Testis (tissue), 3 donors: ENCODE measurements around the gene CNDP1. TPM values are rescaled to one million over a fixed set of nuclear protein-coding genes. Genes with fewer than 3 reads are reported as not detected.

Source experiments
- DNase-seq: peaks from one replicate; pipeline ENCODE4 v3.0.0-alpha.2; 2019
- H3K27ac ChIP-seq, 2 donors: fragments of 200-600 bp; sonication (generic); one replicate each; pipeline ENCODE4 v1.5.1; 2019
- H3K27me3 ChIP-seq: fragments of 200-600 bp; sonication (generic); one replicate; pipeline ENCODE4 v1.5.1; 2019
- H3K36me3 ChIP-seq: fragments of 200-600 bp; sonication (generic); one replicate; pipeline ENCODE4 v1.5.1; 2017; ENCODE audit warnings: low read depth; ENCODE audit errors: missing control alignments
- H3K4me1 ChIP-seq: fragments of 200-600 bp; sonication (generic); one replicate; pipeline ENCODE4 v1.5.1; 2019
- H3K4me3 ChIP-seq, 2 donors: fragments of 200-600 bp; sonication (generic); one replicate each; pipeline ENCODE4 v1.5.1; 2017 to 2019
- H3K9me3 ChIP-seq: fragments of 200-600 bp; sonication (generic); one replicate; pipeline ENCODE4 v1.5.1; 2017
- CTCF ChIP-seq, 3 experiments: fragments of 450-650 bp in 2 of 3; fragments of 200-600 bp in 1 of 3; sonication (generic) in 1 of 3; IDR thresholded peaks; one replicate each; pipeline ENCODE4 v1.5.1; 2016 to 2019; ENCODE audit warnings: antibody characterized with exemption in 3 of 3, mild to moderate bottlenecking in 2 of 3, moderate library complexity in 1 of 3
- POLR2A ChIP-seq: fragments of 450-650 bp; IDR thresholded peaks from one replicate; pipeline ENCODE4 v1.6.1; 2017; ENCODE audit warnings: antibody characterized with exemption, mild to moderate bottlenecking, moderate library complexity
- WGBS, 2 donors: methylation state at CpG; one replicate each; pipeline ENCODE4 v1.1.5; 2018; 5-methylcytosine and 5-hydroxymethylcytosine counted together
- intact Hi-C: fragments of 100-400 bp; cut with DNase I; formaldehyde crosslinking; loops from one replicate; pipeline ENCODE4 v1.15.1; 2023; ENCODE audit warnings: low total_unique reads
- polyA plus RNA-seq: library from polyadenylated mRNA; stranded (reverse); fragments of 350-450 nt; fragmentation: Illumina TruSeq; extraction: RNeasy Lipid Tissue Mini Kit (QIAGEN cat#74804); gene quantifications from one replicate; pipeline ENCODE4 v1.2.3, GENCODE V29; 2014; ENCODE audit warnings: low read depth, low replicate concordance; ENCODE audit not compliant: insufficient read depth
- total RNA-seq, 2 donors: library from RNA; depleted of rRNA; stranded (reverse); fragments of >200 nt; gene quantifications; one replicate each; pipeline ENCODE4 v1.2.3, GENCODE V29; 2016

CNDP1 gene
- total and polyA plus RNA-seq, 3 donors from 2014 or later: 0.31 to 1.3 (median 0.40) TPM

- Histone ChIP-seq H3K4me1 (no peaks in the 10 kb centered on the region), H3K4me3 (no peak overlapping the region), H3K27ac (no peak overlapping the region), H3K36me3 (no peaks in the 10 kb centered on the region), H3K9me3 (no peaks in the 10 kb centered on the region), H3K27me3 (no peaks in the 10 kb centered on the region)
- 88 to 93% methylated on average over 15 of the region's 15 CpGs for WGBS, 2 donors
- intact Hi-C loops: no loop called here
- no peak for DNase-seq
- TF ChIP-seq POLR2A (no peak), CTCF (IDR thresholded peaks at IDR 0.05) (no peak)
Measured at GRCh38 chr18:74635224-74635975, 101.1 kb downstream of the CNDP1 start.

Other genes starting within 250 kb of the CNDP1 start
- 10 to 100 TPM; 77.2 to 96.0 TPM for gene CYB5A, start 242.5 kb upstream of the CNDP1 start, total RNA-seq
- gene CYB5A, start 242.5 kb upstream of the CNDP1 start, polyA plus RNA-seq: 126 TPM
- gene C18orf63, start 218.7 kb upstream of the CNDP1 start, total RNA-seq: 10 to 100 TPM in 1 of 2 donors, 1 to 10 TPM in 1; 9.8 to 22.1 TPM
- 13.7 TPM for gene C18orf63, start 218.7 kb upstream of the CNDP1 start, polyA plus RNA-seq
- gene DIPK1C, start 77.2 kb upstream of the CNDP1 start, total RNA-seq: 10 to 100 TPM; 16.2 to 17.0 TPM
- gene DIPK1C, start 77.2 kb upstream of the CNDP1 start, polyA plus RNA-seq: 9.3 TPM
- 10 to 100 TPM; 72.0 to 84.5 TPM for gene CNDP2, start 38.1 kb upstream of the CNDP1 start, total RNA-seq
- 74.4 TPM for gene CNDP2, start 38.1 kb upstream of the CNDP1 start, polyA plus RNA-seq
- gene ZNF407, start 63.4 kb downstream of the CNDP1 start, total RNA-seq: 10 to 100 TPM; 30.8 to 35.9 TPM
- 10.9 TPM for gene ZNF407, start 63.4 kb downstream of the CNDP1 start, polyA plus RNA-seq